Keratinocyte (primary cell): ENCODE results near the gene VAC14. TPM values are rescaled to one million over a fixed set of nuclear protein-coding genes. Genes with fewer than 3 reads are reported as not detected.

Source experiments
- DNase-seq: peaks from one replicate; pipeline ENCODE4 v3.0.0-alpha.2; 2011; ENCODE audit warnings: low read depth, missing footprints, low spot score
- FAIRE-seq: peaks from 2 replicates; lab custom pipeline; 2011; peaks lifted over from hg19 to GRCh38; lab: Jason Lieb, UNC
- H2AFZ ChIP-seq: 2 replicates; pipeline ENCODE4 v1.6.0; 2012; ENCODE audit warnings: low read length, control low read depth, inconsistent platforms; ENCODE audit not compliant: control insufficient read depth
- H3K27ac ChIP-seq: 2 replicates; pipeline ENCODE4 v1.5.1; 2011; ENCODE audit warnings: low read length; ENCODE audit not compliant: control insufficient read depth, insufficient read depth
- H3K27me3 ChIP-seq: 3 replicates; pipeline ENCODE4 v1.6.0; 2011; ENCODE audit warnings: low read length; ENCODE audit not compliant: control insufficient read depth, insufficient read depth; ENCODE audit errors: extremely low read depth
- H3K36me3 ChIP-seq, 2 experiments: 2 replicates in 1 of 2; 3 replicates in 1 of 2; pipeline ENCODE4 v1.5.1; 2011; ENCODE audit warnings: low read length in 2 of 2, mild to moderate bottlenecking in 1 of 2; ENCODE audit not compliant: control insufficient read depth in 2 of 2, insufficient read depth in 2 of 2; ENCODE audit errors: extremely low read depth in 1 of 2
- H3K4me1 ChIP-seq: 3 replicates; pipeline ENCODE4 v1.5.1; 2011; ENCODE audit warnings: low read length; ENCODE audit not compliant: control insufficient read depth, insufficient read depth; ENCODE audit errors: extremely low read depth
- H3K4me2 ChIP-seq: 3 replicates; pipeline ENCODE4 v1.6.0; 2011; ENCODE audit warnings: low read depth, low read length; ENCODE audit not compliant: control insufficient read depth, insufficient read depth; ENCODE audit errors: extremely low read depth
- H3K4me3 ChIP-seq, 3 experiments: fragments of 200-600 bp in 1 of 3; sonication (generic) in 1 of 3; 2 replicates in 2 of 3; 3 replicates in 1 of 3; pipeline ENCODE4 v1.5.1; 2011 to 2016; ENCODE audit warnings: low read length in 3 of 3, mild to moderate bottlenecking in 3 of 3, control low read depth in 2 of 3, inconsistent platforms in 1 of 3, low read depth in 1 of 3, mixed read lengths in 1 of 3, mixed run types in 1 of 3, moderate library complexity in 1 of 3; ENCODE audit not compliant: control insufficient read depth in 2 of 3, insufficient read depth in 2 of 3; ENCODE audit errors: extremely low read depth in 1 of 3
- H3K79me2 ChIP-seq: 2 replicates; pipeline ENCODE4 v1.6.0; 2012; ENCODE audit warnings: low read length; ENCODE audit not compliant: control insufficient read depth, insufficient read depth
- H3K9ac ChIP-seq: 3 replicates; pipeline ENCODE4 v1.6.0; 2011; ENCODE audit warnings: low read length; ENCODE audit not compliant: control insufficient read depth, insufficient read depth; ENCODE audit errors: extremely low read depth
- H3K9me1 ChIP-seq: 3 replicates; pipeline ENCODE4 v1.6.0; 2011; ENCODE audit warnings: low read length; ENCODE audit not compliant: control insufficient read depth, insufficient read depth; ENCODE audit errors: extremely low read depth
- H3K9me3 ChIP-seq: 2 replicates; pipeline ENCODE4 v1.5.1; 2012; ENCODE audit warnings: low read depth, low read length; ENCODE audit not compliant: control insufficient read depth
- H4K20me1 ChIP-seq: 3 replicates; pipeline ENCODE4 v1.6.0; 2011; ENCODE audit warnings: low read length; ENCODE audit not compliant: control insufficient read depth, insufficient read depth; ENCODE audit errors: extremely low read depth
- EZH2 ChIP-seq: IDR thresholded peaks from one replicate; pipeline ENCODE4 v1.6.1; 2012; ENCODE audit warnings: inconsistent platforms, mild to moderate bottlenecking, low read length, moderate library complexity
- dilution Hi-C: fragments of 300-500 bp; cut with MboI; formaldehyde crosslinking; loops from one replicate; pipeline ENCODE4 v1.7.0; 2020; ENCODE audit warnings: low sequenced_read_pairs; ENCODE audit not compliant: extremely low pct_ligation_motif_present
- polyA plus RNA-seq, 5 experiments: library from polyadenylated mRNA; depleted of rRNA in 3 of 5; stranded (reverse) in 3 of 5; stranded (forward) in 1 of 5; unstranded in 1 of 5; fragments of >200 nt; gene quantifications; 1 replicate in 1 of 5; 2 replicates in 3 of 5; 3 replicates in 1 of 5; pipeline versions ENCODE4 v1.2.1 to v1.2.3, GENCODE V29; 2011 to 2012; ENCODE audit warnings: missing spikeins in 2 of 5, low read depth in 1 of 5, low replicate concordance in 1 of 5
- TF ChIP-seq, protein P1 (sequence below), 3 experiments: IDR thresholded peaks in 1 of 3; conservative IDR thresholded peaks in 1 of 3; optimal IDR thresholded peaks in 1 of 3; 2 replicates in 2 of 3; 3 replicates in 1 of 3; pipeline versions ENCODE3 to v1.5.1; 2011; ENCODE audit warnings: low read length in 3 of 3, mild to moderate bottlenecking in 3 of 3, moderate library complexity in 2 of 3, control low read depth in 1 of 3, inconsistent platforms in 1 of 3; ENCODE audit not compliant: insufficient read depth in 2 of 3; ENCODE audit errors: extremely low read depth in 1 of 3

The VAC14 gene
- polyA plus RNA-seq, 1 donor (not counting 4 experiments of a cell fraction or from before 2014, with no cell fraction given): 15.9 TPM

DNA sequence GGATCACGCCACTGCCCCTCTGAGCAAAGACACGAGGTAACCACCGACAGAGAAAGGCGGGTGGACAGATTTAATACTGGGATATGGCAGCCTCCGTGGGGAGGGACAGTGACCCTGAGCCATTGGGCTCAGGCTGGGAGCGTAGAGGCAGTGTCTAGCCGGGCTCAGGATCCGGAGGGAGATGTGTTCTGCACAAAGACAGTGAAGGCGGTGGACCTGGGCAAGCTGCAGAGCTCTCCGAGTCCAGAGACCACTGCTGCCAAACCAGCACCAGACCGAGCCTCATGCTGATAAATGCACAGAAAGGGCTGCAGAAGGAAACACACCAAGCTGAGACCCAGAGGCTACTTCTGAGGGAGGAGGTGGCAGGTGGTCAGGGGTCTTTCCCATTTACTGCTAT, 88.6 kb downstream of the VAC14 start:
- dilution Hi-C loops: no loop called here
- TF ChIP-seq, protein P1, sequence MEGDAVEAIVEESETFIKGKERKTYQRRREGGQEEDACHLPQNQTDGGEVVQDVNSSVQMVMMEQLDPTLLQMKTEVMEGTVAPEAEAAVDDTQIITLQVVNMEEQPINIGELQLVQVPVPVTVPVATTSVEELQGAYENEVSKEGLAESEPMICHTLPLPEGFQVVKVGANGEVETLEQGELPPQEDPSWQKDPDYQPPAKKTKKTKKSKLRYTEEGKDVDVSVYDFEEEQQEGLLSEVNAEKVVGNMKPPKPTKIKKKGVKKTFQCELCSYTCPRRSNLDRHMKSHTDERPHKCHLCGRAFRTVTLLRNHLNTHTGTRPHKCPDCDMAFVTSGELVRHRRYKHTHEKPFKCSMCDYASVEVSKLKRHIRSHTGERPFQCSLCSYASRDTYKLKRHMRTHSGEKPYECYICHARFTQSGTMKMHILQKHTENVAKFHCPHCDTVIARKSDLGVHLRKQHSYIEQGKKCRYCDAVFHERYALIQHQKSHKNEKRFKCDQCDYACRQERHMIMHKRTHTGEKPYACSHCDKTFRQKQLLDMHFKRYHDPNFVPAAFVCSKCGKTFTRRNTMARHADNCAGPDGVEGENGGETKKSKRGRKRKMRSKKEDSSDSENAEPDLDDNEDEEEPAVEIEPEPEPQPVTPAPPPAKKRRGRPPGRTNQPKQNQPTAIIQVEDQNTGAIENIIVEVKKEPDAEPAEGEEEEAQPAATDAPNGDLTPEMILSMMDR (optimal IDR thresholded peaks at IDR 0.05 in 1 of 3, IDR thresholded peaks at IDR 0.05 in 1 of 3, conservative IDR thresholded peaks at IDR 0.05 in 1 of 3; ENCODE audit: extremely low read depth in 1 of 3, insufficient read depth in 2 of 3, low read length in 3 of 3): no peak
- no peak for TF ChIP-seq EZH2
- no peak for DNase-seq

DNA sequence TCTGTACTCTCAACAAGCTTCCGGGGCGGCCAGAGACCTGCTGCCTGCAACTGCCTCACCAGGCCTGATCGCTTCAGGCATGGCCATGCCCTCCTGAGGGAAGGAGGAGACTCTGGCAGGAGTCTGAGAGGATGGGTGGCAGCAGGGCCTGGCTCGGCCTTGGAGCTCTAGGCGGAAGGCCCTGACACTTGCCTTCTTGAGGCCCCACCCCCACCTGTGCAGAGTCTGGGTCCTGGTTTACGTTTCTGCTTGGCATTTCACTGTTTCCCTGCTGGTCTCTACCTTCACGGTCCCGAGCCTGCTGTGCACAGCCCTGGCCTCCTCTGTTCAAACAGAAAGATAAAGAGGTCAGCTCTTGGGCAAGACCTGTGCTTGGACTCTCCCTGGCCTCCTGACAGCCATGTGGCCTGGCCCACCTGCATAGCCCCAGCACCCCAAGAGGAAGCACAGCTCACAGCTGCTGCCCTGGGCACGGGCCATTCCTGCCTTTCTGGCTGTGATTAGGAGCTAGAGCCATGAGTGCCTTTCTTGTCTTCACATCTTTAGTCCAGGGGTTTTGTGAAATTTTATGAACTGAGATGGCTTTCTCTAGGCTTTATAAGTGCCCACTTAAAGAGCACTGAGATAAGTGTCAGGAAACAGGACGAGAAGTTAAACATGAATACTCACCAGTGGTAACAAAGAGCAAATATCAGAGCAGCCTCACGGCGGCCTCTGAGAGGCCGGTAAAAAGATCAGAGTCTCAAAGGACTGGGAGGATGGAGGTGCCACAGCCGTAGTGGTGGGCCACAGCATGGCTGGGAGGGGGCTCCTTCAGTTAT, 89.5 kb downstream of the VAC14 start:
- no peak overlapping the region for H3K27ac ChIP-seq
- no peaks in the 10 kb centered on the region for H4K20me1 ChIP-seq
- H3K79me2 ChIP-seq: no peaks in the 10 kb centered on the region
- FAIRE-seq (no peak), DNase-seq (no peak)
- dilution Hi-C loops: no loop called here
- H3K4me2 ChIP-seq: no peak overlapping the region
- TF ChIP-seq EZH2: no peak
- TF ChIP-seq, protein P1 (optimal IDR thresholded peaks at IDR 0.05 in 1 of 3, IDR thresholded peaks at IDR 0.05 in 1 of 3, conservative IDR thresholded peaks at IDR 0.05 in 1 of 3; ENCODE audit: extremely low read depth in 1 of 3, insufficient read depth in 2 of 3, low read length in 3 of 3): no peak
- H3K36me3 ChIP-seq: no peaks in the 10 kb centered on the region
- H3K9me1 ChIP-seq: no peaks in the 10 kb centered on the region
- H2AFZ ChIP-seq: no peak overlapping the region
- peaks cover 45% of the 10 kb centered on the region for H3K4me1 ChIP-seq
- no peak overlapping the region for H3K9ac ChIP-seq
- H3K27me3 ChIP-seq: no peaks in the 10 kb centered on the region
- H3K4me3 ChIP-seq: no peak overlapping the region
- H3K9me3 ChIP-seq: no peaks in the 10 kb centered on the region

More for the DNA sequence above, 88.6 kb downstream of the VAC14 start:
- peaks cover 35% of the 10 kb centered on the region for H3K4me1 ChIP-seq
- H3K79me2 ChIP-seq: no peaks in the 10 kb centered on the region
- no peak for FAIRE-seq
- no peaks in the 10 kb centered on the region for H3K9me3 ChIP-seq
- no peak overlapping the region for H2AFZ ChIP-seq
- no peaks in the 10 kb centered on the region for H3K27me3 ChIP-seq
- no peak overlapping the region for H3K4me3 ChIP-seq
- no peak overlapping the region for H3K9ac ChIP-seq
- no peaks in the 10 kb centered on the region for H3K9me1 ChIP-seq
- no peaks in the 10 kb centered on the region for H3K36me3 ChIP-seq
- no peak overlapping the region for H3K27ac ChIP-seq
- no peak overlapping the region for H3K4me2 ChIP-seq
- H4K20me1 ChIP-seq: no peaks in the 10 kb centered on the region
